HFF-Myc (cell line): ENCODE measurements around the gene CCDC158.

Experiments used
- DNase-seq: peaks from one replicate; pipeline ENCODE4 v3.0.0-alpha.2; 2011; ENCODE audit warnings: low read depth; ENCODE audit errors: extremely low read depth
- H3K4me3 ChIP-seq: replicated peaks from 2 replicates; pipeline ENCODE4 v1.5.1; 2011; ENCODE audit warnings: low read depth, mild to moderate bottlenecking, control low read depth, low read length
- TF ChIP-seq, protein P1 (sequence below): IDR thresholded peaks from 2 replicates; pipeline ENCODE4 v1.5.1; 2012; ENCODE audit warnings: mild to moderate bottlenecking, low read depth, low read length, control low read depth; ENCODE audit errors: missing control alignments

Gene CCDC158

DNA sequence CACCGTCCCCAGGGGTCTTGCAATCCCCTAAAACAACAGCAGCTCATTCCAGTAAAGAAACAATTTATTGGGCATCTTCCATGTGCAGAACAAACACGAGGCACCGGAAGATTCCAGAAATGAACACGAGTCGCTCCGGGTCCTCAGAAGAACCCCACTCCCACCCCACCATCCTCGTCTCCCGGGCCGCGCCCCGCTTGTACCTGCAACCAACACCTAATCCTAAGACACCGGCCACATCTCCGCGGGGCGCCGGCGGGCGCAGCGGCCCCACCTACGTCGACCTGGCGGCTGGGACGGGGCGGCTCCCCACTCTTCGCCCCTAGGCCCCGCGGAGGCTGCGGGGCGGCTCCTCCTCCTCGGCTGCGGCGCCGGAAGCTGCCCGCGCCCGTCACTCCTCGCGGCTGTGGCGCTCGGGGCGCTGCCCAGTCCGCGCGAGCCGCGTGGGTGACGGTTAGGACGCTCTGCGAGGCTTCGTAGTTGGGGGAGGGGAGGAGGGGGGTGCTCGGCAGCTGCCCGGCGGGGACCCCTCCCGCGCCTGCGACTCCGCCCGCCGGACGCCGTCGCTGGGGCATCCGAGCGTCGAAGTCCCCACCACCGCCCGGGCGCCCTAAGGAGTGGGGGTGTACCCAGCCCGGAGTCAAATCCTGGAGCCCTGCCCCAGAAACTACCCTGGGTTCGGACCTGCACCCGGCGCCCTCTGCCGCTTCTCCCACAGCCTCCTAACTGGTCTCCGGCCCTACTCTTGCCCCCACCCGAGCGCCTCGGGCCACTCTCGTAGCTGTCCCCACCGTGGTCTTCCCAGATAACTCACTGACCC, at the start of gene CCDC158:
TSS of gene CCDC158 (minus strand) at position 380 of the 820 bp plus-strand sequence. CDS start 17,934 bp downstream, outside the sequence.
- peak within 1 kb of the TSS; percentile 42 for H3K4me3 ChIP-seq
- DNase-seq, result no peak
- TF ChIP-seq, protein P1, sequence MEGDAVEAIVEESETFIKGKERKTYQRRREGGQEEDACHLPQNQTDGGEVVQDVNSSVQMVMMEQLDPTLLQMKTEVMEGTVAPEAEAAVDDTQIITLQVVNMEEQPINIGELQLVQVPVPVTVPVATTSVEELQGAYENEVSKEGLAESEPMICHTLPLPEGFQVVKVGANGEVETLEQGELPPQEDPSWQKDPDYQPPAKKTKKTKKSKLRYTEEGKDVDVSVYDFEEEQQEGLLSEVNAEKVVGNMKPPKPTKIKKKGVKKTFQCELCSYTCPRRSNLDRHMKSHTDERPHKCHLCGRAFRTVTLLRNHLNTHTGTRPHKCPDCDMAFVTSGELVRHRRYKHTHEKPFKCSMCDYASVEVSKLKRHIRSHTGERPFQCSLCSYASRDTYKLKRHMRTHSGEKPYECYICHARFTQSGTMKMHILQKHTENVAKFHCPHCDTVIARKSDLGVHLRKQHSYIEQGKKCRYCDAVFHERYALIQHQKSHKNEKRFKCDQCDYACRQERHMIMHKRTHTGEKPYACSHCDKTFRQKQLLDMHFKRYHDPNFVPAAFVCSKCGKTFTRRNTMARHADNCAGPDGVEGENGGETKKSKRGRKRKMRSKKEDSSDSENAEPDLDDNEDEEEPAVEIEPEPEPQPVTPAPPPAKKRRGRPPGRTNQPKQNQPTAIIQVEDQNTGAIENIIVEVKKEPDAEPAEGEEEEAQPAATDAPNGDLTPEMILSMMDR, result no peak

DNA sequence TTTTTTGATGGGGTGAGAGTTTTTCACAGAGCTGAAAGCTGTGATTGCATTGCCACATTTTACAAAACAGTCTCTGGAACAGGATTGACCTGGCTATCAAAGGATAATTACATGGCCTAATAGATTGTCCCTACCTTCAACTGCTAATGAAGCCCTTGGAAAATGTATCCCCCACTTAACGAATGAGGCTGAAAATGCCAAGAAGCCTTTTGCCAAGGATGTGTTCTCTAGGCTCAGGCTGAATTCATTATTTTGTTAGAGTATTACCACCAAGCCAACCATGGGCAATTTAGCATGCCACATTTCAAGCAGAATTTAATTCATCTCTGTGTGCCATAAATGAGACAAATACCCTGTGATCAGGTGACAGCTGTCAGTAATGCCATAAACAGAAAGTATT, 49.6 kb upstream of the CCDC158 start:
- TF ChIP-seq, protein P1, result no peak
- no peak for DNase-seq
- no peak overlapping the region for H3K4me3 ChIP-seq

DNA sequence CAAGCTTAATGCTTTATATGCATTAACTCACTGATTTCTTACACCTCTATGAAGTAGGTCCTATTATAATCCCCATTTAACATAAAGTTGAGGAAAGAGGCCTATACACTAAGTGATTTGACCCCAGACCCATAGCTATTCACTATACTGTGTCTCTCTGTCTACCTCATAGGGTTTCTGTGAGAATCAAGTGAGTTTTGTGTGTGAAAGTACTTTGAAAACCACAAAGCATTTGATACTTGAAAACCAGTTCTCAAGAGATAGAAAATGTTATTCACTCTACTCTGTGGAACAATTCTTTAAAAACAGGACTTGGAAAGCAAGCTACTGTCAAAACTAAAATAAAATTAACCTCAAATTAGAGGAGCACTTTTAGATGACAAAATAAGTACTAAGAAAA, 49.1 kb upstream of the CCDC158 start:
- no peak overlapping the region for H3K4me3 ChIP-seq
- DNase-seq, result no peak
- TF ChIP-seq, protein P1, result no peak

DNA sequence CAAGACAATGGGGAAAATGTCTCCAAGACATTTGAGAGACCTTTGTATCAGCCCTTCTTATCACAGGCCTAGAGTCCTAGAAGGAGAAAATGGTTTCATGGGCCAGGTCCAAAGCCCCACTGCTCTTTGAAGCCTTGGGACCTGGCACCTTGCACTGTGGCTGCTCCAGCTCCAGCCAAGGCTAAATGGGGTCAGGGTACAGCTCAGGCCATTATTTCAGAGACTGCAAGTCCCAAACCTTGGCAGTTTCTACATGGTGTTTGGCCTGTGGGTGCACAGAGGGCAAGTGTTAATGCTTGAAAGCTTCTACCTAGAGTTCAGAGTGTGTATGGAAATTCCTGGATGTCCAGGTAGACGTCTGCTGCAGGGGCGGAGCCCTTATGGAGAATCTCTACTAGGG, 42.6 kb upstream of the CCDC158 start:
- TF ChIP-seq, protein P1, result no peak
- no peak overlapping the region for H3K4me3 ChIP-seq
- no peak for DNase-seq

DNA sequence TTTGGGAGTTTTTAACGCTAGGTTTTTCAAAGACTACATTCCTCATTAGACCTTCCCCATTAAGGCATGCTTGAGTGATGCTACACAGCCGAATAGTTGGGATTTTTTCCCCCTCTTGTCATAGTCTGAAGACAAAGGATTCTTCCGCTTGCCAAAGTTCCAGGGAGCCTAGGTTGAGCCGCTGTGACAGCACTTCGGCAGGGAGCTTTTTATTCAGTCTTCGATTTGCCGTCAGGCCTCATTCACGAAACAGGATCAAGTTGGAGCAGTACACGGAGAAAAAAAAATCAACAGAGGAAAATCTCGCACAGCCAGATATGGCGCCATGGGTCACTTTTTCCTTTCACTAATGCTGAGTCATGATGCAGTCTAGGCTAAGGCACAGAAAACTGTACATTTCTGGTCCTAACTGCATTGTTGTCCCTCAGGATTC, 38.4 kb upstream of the CCDC158 start:
- no peak for DNase-seq
- TF ChIP-seq, protein P1, result no peak
- no peak overlapping the region for H3K4me3 ChIP-seq

DNA sequence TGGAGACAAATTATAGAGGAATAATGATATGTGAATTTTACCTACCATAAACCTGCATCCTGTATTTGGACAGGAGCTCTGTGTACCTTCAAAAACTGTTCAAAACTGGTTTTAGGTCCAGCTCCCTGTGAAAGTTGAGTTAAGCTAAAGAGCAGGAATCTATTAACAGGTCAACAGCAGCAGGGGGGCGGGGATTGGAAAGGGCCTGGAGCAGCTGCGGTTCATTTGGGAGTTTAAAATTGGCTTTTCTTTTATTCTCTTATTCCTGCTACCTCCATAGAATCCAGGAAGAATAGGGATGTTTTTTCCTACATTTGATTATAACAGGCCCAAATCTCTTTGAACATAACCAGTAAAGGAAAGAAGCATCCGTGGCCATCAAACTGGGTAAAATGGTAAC, 37.9 kb upstream of the CCDC158 start:
- TF ChIP-seq, protein P1, result no peak
- H3K4me3 ChIP-seq, result no peak overlapping the region
- DNase-seq, result no peak
